ENCODE measurements around the gene RFTN2. TPM values are rescaled to one million over a fixed set of nuclear protein-coding genes. Genes with fewer than 3 reads are reported as not detected.

Gene RFTN2
- total RNA-seq, 2 donors from 2014 or later, result not detected

DNA sequence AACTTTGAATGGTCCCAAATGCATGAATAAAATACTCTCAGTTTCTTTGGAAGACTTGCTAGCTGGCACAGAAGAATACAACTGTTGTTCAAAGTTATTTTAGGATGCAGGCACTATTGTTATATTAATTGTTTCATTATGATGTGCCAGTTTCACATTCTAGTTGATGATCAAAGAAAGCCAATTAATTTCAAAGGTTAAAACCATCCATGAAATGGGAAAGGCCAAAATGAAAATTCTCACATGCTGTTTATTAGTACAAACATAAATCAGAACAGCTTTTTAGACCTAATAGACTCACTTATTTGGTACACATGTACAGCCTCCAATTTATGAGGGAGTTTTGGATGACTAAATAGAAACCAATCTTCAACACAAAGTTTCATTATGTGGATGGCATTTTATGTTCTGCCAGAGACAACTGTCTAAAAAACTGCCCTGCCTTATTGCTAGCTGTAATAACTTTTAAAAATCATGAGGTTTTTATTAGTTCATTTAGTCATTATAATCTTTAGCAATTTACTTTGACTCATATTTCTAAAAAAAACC lies 42.2 kb downstream of the RFTN2 start:
- H3K36me3 Mint-ChIP-seq, result peaks cover 0 to 8% of the 10 kb centered on the region in 2 donors
- H3K27ac Mint-ChIP-seq, result no peak overlapping the region
- ATAC-seq, result no peak
- peaks cover 12 to 13% of the 10 kb centered on the region in 2 donors for H3K9me3 Mint-ChIP-seq
- no peak for DNase-seq (ENCODE audit: low spot score in 2 of 2)

DNA sequence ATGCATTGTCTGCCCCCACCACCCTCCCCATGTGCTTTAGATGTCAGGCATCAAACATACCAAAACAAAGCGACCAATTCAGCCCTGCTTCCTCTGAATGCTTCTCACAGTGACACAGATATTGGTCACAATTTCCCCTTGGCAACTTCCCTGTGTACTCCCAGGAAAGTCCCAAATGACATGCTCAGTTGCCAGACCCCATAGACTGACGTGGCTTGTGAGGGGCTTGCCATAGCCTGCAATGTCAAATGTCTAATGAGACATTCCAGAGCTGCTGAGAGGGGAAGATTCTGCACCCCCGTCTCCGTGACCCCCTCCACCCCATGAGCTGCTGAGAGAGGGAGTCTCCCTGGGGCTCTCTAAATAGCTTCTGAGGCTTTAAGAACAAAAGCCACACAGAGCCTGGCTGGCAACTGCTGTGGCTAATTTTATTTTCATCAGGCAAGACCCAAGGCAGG lies 47.3 kb downstream of the RFTN2 start:
- no peak overlapping the region for H3K27ac Mint-ChIP-seq
- no peak for DNase-seq (ENCODE audit: low spot score in 2 of 2)
- H3K36me3 Mint-ChIP-seq, result peaks cover 0 to 8% of the 10 kb centered on the region in 2 donors
- no peak for ATAC-seq
- peaks cover 7 to 12% of the 10 kb centered on the region in 2 donors for H3K9me3 Mint-ChIP-seq

DNA sequence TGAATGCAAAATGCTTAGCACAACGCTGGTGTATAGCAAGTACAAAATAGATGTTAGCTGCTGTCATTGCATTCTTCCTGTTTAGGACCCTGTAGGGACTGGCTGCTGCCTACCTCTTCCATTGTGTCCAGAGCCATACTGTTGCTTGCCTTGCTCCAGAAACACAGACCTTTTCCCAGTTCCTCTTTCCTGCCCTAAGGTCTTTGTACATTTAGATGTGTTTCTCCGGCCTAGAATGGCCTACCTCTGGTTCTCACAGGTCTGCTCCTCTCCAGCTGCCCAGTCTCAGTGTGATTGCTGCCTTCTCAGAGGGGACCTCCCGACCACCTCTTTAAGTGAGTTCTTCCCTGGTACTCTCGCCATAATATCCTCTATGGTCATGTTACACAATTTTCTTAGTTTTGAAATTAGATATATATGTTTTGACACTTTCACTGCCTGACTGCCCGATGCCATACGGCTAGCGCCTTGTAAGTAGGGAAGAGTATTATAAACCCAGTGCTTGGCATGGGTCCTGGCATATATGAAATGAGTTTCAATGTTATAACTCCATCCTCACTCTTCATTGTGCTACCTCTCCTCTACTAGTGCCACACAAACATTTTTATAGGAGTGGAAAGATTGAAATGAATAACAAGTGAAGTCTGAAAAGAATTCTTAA lies 48.3 kb downstream of the RFTN2 start:
- no peak for ATAC-seq
- Mint-ChIP-seq H3K27ac (peak overlapping the region in 1 of 2 donors; percentile 39), H3K9me3 (peaks cover under 1 to 6% of the 10 kb centered on the region in 2 donors), H3K36me3 (peaks cover 0 to under 1% of the 10 kb centered on the region in 2 donors)
- DNase-seq (ENCODE audit: low spot score in 2 of 2), result no peak

DNA sequence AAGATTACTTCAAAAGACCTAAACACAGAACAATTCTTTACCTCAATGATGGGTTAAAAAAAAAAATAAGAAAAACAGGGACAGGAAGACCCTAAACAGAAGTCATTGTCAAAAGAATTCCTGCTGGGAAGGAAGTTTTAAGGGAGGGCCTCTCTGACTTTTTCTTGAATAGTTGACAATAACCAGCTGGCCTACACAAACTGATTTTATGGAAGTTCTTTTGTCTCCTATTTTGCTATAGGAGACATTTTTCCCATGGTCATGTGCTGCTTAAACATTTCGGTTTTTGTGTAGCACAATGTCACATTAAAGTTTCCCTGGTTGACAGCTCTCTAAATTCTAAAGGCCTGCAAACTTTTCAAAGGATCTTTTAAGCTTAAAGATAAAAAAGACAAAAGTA lies 55.3 kb downstream of the RFTN2 start:
- Mint-ChIP-seq H3K27ac (no peak overlapping the region), H3K36me3 (no peaks in the 10 kb centered on the region)
- DNase-seq (ENCODE audit: low spot score in 2 of 2), result no peak

GRCh38 chr2:197615016-197615652 lies 60.3 kb downstream of the RFTN2 start:
- DNase-seq (ENCODE audit: low spot score in 2 of 2), result no peak
- peak; percentile 46 to 67 for ATAC-seq
- Mint-ChIP-seq H3K36me3 (no peaks in the 10 kb centered on the region), H3K27ac (no peak overlapping the region), H3K9me3 (no peaks in the 10 kb centered on the region)

More for the DNA sequence above, 55.3 kb downstream of the RFTN2 start:
- ATAC-seq, result no peak
- H3K9me3 Mint-ChIP-seq, result no peaks in the 10 kb centered on the region

DNA sequence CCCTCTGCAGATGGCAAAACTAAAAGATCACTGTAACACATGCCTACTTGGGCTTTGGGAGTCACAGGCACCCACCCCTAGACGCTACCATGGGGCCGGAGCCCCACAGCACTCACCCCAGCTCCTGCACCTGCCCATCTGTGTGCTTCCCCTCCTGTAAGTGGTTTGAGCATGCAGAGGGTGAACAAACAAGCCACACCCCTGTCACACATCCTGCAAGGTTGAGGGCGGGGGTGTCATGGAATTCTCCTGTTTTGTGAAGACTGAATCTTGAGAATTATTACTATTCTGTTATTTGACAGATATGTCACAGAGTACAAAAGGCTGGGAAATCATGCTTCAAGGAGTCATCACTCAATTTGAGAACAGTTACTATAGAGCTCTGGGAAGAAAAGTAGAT lies 60.9 kb downstream of the RFTN2 start:
- DNase-seq (ENCODE audit: low spot score in 2 of 2) (no peak), ATAC-seq (no peak)
- no peaks in the 10 kb centered on the region for H3K36me3 Mint-ChIP-seq
- no peaks in the 10 kb centered on the region for H3K9me3 Mint-ChIP-seq
- peak overlapping the region in 1 of 2 donors; percentile 15 for H3K27ac Mint-ChIP-seq

DNA sequence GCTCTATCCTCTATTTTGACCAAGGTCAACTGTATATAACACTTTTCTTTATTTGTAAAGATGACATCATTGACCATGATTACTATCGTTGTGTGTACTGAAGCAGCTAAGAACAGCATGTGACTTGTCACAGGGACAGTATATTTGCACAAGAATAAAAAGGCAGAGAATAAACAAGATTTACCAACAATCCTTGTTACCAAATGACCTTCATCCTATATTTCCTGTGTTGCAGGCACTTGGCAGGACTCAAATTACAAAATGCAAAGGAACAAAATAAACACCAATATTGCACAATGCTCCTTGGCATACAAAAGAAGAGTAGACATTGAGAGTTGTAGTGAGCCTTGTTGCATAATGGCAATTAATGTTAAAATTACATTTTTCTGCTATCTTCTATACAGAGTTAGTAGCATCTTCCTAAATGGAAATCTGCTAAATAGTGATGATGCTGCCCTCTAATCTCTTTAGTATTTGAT lies 61.8 kb downstream of the RFTN2 start:
- no peaks in the 10 kb centered on the region for H3K36me3 Mint-ChIP-seq
- DNase-seq (ENCODE audit: low spot score in 2 of 2), result no peak
- H3K27ac Mint-ChIP-seq, result no peak overlapping the region
- H3K9me3 Mint-ChIP-seq, result no peaks in the 10 kb centered on the region
- no peak for ATAC-seq

DNA sequence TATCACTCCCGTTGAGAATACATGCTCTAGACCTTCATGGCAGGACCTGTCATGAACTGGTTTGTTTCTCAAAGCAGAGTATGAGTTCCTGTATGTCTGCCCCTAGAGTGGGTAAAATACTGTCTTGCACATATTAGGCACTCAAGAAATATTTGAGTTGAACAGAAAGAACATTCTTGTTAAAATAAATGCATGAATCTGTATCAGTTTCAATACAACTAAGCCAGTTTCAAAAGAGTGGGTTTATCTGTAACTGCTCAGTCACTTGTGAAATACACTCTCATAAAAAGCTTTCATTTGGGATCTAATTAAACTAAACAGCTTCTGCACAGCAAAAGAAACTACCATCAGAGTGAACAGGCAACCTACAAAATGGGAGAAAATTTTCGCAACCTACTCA lies 69.2 kb downstream of the RFTN2 start:
- no peaks in the 10 kb centered on the region for H3K9me3 Mint-ChIP-seq
- ATAC-seq (peak in 1 of 2 donors; percentile 94), DNase-seq (ENCODE audit: low spot score in 2 of 2) (no peak)
- H3K27ac Mint-ChIP-seq, result peak overlapping the region in 1 of 2 donors; percentile 22
- no peaks in the 10 kb centered on the region for H3K36me3 Mint-ChIP-seq

GRCh38 chr2:197604117-197604860 lies 71.1 kb downstream of the RFTN2 start:
- Mint-ChIP-seq H3K36me3 (no peaks in the 10 kb centered on the region), H3K27ac (no peak overlapping the region), H3K9me3 (no peaks in the 10 kb centered on the region)
- DNase-seq (ENCODE audit: low spot score in 2 of 2) (no peak), ATAC-seq (peak in 1 of 2 donors; percentile 29)

DNA sequence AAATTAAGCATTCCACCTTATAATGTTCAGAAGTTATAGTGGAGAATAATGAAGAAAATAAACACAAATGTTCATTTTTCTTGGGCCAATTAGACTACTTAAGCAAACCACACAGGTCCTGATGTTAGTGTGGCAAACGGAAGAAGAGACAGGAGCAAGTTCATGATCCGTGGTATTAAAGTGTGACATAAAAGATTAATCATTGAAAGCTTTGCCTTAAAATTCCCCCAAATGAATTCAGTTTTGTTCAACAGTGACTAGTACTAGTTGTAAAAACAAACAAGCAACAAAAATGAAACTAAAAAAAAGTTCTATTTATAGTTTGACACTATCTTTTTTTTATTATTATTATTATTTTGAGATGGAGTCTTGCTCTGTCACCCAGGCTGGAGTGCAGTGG lies 73.7 kb downstream of the RFTN2 start:
- no peak overlapping the region for H3K27ac Mint-ChIP-seq
- no peaks in the 10 kb centered on the region for H3K36me3 Mint-ChIP-seq
- no peak for ATAC-seq
- H3K9me3 Mint-ChIP-seq, result no peaks in the 10 kb centered on the region
- no peak for DNase-seq (ENCODE audit: low spot score in 2 of 2)

DNA sequence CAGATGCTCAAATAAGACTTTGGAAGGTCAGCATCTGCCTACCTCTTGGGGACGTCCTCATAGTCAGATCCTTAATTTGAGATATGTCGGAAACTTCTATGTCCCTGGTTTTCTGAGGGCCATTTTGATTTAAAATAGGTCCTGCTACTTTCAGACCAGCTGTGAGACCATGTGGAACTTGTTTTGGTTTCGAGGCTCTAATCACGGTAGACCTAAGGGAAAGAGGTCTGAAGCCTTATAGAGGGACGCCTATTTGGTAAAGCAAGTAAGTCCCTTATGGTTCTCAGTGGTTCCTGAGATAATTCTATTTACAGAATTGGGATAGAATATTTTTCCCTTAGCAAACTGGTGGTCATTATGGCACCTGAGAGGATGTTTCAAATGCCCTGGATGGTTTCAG lies 75.1 kb downstream of the RFTN2 start:
- no peak for DNase-seq (ENCODE audit: low spot score in 2 of 2)
- Mint-ChIP-seq H3K27ac (no peak overlapping the region), H3K36me3 (no peaks in the 10 kb centered on the region), H3K9me3 (no peaks in the 10 kb centered on the region)
- no peak for ATAC-seq

DNA sequence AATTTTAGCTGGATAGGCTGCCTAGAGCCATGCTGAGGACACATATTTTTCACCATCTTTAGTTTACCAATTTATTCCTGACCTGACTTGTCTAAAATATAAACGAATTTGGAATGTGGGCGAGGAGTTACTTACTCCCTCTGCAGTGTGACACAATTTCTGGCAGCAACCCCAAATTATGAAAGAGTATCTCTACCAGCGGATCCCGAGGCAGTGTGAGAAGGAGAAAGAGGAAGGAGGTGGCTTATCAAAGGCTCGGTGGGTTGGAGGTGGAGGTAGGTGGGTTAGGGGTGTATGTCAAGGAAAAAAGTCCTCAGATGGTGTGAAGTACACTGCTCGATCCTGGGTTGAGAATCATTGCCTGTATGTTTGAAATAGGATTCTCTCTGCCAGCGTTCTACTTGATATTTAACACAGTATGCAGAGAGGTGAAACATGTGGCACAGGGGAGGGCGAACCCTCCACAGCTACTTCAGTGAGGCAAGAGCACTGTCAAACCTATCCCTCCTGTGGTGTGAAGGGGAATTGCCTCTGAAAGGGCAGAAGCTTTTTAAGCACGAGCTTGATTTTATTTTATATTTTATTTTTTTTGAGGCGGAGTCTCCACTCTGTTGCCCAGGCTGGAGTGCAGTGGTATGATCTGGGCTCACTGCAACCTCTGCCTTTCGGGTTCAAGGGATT lies 76.0 kb downstream of the RFTN2 start:
- ATAC-seq (peak; percentile 61 to 85), DNase-seq (ENCODE audit: low spot score in 2 of 2) (peak in 1 of 2 donors; percentile 12)
- H3K9me3 Mint-ChIP-seq, result no peaks in the 10 kb centered on the region
- H3K36me3 Mint-ChIP-seq, result no peaks in the 10 kb centered on the region
- H3K27ac Mint-ChIP-seq, result no peak overlapping the region

DNA sequence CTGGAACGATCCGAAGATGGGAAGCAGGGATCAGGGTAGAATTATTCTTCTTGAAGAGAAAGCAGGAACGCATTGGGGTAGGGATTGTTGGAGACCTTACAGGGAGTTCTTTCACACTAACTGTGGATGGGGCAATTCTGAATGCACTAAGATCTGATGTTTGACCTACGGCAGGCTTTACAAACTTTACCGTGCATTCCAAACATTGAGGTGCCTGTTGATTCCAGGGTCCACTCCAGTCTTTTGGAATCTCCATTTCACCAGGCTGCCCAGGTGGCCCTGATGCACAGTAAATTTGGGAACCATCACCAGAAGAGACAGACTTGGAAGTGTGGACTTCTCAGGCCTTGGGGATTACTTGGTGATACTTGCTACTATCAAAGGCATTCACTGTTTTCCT lies 76.9 kb downstream of the RFTN2 start:
- DNase-seq (ENCODE audit: low spot score in 2 of 2), result no peak
- ATAC-seq, result no peak
- Mint-ChIP-seq H3K36me3 (no peaks in the 10 kb centered on the region), H3K27ac (peak overlapping the region in 1 of 2 donors; percentile 58), H3K9me3 (no peaks in the 10 kb centered on the region)

DNA sequence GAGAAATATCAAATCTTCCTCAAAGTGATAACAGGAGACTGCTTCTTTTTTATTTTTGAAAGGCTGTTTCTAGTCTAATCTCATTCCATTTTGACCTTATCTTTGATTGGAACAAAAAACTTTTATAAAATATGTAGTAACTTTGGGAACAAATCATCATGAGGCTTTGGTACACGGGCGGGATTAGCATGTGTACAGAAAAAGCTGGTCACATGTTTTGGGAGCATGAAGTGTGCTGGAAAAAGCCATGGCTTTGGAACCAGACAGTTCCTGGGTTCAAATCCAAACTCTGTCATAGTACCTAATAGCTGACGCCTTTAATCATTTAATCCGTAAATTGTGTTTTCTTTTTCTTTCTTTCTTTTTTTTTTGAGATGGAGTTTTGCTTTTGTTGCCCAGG lies 78.2 kb downstream of the RFTN2 start:
- H3K27ac Mint-ChIP-seq, result no peak overlapping the region
- no peak for DNase-seq (ENCODE audit: low spot score in 2 of 2)
- H3K36me3 Mint-ChIP-seq, result no peaks in the 10 kb centered on the region
- H3K9me3 Mint-ChIP-seq, result no peaks in the 10 kb centered on the region
- ATAC-seq, result no peak

GRCh38 chr2:197596766-197597165 lies 78.6 kb downstream of the RFTN2 start:
- Mint-ChIP-seq H3K27ac (no peak overlapping the region), H3K9me3 (no peaks in the 10 kb centered on the region), H3K36me3 (no peaks in the 10 kb centered on the region)
- no peak for ATAC-seq
- DNase-seq (ENCODE audit: low spot score in 2 of 2), result no peak

DNA sequence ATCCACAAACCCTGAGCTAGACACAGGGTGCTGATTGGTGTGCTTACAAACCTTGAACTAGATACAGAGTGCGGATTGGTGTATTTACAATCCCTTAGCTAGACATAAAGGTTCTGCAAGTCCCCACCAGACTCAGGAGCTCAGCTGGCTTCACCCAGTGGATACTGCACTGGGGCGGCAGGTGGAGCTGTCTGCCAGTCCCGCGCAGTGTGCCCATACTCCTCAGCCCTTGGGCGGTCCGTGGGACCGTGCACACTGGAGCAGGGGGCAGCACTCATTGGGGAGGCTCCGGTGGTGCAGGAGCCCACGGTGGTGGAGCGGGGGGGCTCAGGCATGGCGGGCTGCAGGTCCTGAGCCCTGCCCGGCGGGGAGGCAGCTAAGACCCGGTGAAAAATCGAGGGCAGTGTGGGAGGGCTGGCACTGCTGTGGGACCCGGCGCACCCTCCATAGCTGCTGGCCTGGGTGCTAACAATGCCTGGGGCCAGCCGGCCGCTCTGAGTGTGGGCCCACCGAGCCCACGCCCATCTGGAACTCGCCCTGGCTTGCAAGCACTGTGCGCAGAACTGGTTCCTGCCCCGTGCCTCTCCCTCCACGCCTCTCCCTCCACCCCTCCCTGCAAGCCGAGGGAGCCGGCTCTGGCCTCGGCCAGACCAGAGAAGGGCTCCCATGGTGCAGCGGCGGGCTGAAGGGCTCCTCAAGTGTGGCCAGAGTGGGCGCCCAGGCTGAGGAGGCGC lies 83.9 kb downstream of the RFTN2 start:
- DNase-seq (ENCODE audit: low spot score in 2 of 2) (no peak), ATAC-seq (no peak)
- H3K9me3 Mint-ChIP-seq, result no peaks in the 10 kb centered on the region
- no peak overlapping the region for H3K27ac Mint-ChIP-seq
- no peaks in the 10 kb centered on the region for H3K36me3 Mint-ChIP-seq

Data from activated naive CD4-positive, alpha-beta T cell treated with anti-CD3 and anti-CD28 coated beads, Interleukin-2, amount 50 U/mL, for 72 hours (primary cell).